Measurements from ENCODE around the gene ERCC6L.
"Not testable (repeated sequence)": the region's sequence is repeated elsewhere in the genome, so short reads cannot be mapped to it uniquely, and the experiment has no call there.

ERCC6L gene

DNA sequence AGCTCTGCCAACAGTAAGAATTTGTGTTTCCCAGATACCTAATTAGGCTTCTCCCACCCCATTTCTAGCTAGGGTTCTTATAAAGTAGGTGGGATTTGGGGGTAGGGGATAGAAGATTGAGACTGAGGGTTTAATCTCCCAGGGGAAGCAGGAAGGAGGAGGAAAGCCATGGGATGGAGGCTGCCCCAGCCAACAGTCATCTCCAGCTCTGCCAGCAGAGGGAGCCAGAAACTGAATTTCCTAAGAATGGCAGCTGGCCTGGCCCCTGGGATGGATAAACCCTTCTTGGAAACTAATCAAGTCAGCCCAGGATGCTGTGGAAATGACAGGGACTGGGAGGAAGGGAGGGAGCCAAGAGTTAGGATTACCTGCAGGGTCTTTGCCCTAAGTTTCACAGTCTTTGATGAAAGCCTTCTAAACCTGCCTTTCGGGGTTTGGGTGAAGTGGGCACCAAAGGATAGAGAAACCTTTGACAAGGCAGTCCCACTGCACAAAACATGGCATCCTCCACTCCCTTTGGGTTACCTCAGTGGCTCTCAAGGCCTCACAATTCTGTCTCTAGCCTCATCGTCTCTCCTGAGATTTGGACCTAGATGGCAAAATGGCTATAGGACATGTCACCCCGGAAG, 6.7 kb upstream of the ERCC6L start:
- peak; percentile 80 for DNase-seq

GRCh38 chrX:72243472-72243871, 4.6 kb upstream of the ERCC6L start:
- no peak for DNase-seq

GRCh38 chrX:72240976-72241375, 2.1 kb upstream of the ERCC6L start:
- DNase-seq = peak; percentile 14

GRCh38 chrX:72238183-72238582, 644 bp downstream of the ERCC6L start:
- no peak for DNase-seq

DNA sequence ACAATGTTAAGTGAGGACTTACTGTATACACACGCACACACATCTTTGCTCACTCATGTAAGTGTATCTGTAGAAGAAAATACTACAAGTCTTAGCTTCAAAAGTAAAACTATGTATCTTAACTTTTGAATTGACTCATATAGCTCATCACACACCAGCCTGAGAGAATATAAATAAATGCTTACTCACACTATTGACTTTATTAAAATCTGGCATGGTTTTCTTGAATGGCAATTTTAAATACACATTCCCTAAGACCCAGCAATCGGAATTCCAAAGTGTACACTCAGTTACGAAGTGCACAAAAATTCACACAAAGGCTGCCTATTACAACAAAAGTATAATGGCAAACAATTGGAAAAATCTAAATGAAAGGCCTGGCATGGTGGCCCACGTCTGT, 2.0 kb downstream of the ERCC6L start:
- no peak for DNase-seq

- peak; percentile 9 for DNase-seq
Observed at GRCh38 chrX:72230290-72230689, 8.5 kb downstream of the ERCC6L start.

DNA sequence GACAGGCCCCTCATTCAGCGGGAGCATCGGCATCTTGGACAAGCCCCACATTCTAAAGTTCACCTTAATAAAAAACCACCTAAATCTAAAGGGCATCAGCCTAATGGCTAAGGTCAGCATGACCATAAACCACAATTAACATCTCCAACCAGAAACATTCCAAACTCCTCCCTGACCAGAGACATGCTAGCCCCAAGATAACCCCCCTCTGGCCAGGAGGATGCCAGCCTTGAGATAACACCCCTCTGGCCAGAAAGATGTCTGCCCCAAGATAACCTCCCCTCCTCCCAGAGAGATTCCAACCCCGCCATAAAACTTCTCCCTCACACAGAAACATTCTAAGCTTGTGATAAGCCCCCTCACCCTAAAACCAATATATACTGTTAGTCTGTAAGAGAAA, 18.5 kb downstream of the ERCC6L start:
- DNase-seq = not testable (repeated sequence)

DNA sequence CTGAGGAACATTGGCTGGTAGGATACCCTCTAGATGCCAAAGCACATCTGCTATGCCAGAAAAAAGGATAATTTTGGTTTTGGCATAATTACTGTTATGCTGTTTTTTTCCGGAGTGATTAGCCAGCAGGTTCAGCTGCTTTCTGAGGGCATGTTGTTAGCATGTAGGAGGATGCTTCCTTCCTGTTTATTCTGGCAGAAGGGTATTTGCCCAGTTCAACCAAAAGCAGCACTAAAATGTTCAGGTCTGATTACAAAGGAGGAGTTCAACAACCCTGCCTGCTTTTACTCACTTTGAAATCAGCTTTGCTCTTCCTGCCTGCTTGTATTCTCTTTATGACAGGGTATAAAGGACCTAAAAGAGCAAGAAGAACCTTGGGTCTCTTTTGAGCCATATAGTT, 21.9 kb downstream of the ERCC6L start:
- DNase-seq = no peak

- DNase-seq = no peak
Observed at GRCh38 chrX:72208126-72208800, 30.6 kb downstream of the ERCC6L start.

GRCh38 chrX:72207366-72207765, 31.5 kb downstream of the ERCC6L start:
- DNase-seq = no peak

DNA sequence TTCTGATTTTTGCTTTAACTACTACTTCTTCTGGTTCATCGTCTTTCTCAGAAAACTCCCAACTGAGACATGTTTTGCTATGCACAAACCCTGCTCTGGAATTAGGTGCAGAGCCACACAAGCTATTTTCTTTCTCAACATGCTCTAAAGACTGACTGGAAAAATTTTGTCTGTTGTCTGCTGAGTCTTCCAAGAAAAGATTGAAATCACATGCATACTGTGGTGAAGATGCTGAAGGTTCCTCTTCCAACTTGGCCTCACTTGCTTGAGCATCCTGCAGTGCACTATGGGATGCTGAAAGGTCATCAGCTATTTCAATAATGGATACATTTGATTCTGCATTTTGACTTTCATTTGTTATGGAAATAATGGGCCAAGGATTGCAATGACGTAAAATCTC, 33.1 kb downstream of the ERCC6L start:
- no peak for DNase-seq

DNA sequence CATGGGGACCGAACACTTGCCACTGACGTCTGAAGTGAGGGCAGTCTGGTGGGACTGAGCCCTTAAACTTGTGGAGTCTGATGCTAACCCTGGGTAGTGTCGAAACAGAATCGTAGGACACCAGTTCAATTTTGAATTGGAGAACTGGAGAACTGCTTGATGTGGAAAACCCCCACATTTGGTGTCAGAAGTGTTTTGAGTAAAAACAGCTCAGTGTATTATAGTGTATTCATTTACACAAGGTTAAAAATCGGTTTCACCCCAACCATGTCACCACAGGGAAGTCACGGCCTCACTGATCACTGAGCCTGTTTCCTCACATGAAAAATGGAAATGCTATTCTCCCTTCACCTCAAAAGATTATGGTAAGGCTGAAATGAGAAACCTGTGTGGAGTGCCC, 35.4 kb downstream of the ERCC6L start:
- no peak for DNase-seq

DNA sequence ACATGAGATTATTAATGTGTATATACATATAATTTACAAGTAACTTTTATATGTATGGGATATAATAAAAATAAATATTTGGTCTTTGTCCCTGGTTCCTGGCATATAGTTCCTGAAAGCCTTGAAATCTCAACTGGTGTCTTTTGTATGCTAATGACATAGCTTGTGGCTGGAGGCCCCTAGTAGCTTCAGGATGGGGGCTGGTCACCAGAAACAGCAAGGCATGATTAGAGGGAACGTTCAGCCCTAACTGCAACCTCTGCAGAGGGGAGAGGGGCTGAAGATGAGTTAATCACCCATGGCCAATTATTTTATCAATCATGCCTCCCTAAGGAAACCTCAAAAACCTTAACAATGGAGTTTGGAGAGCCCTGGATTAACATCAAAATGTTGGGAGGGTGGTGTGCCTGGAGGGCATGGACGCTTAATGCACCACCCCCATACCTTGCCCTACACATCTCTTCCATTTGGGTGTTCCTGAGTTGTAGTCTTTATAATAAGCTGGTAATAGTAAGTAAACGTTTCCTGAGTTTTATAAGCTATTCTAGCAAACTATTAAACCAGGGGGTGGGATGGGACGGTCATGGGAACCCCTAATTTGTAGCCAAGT, 35.9 kb downstream of the ERCC6L start:
- DNase-seq = no peak

DNA sequence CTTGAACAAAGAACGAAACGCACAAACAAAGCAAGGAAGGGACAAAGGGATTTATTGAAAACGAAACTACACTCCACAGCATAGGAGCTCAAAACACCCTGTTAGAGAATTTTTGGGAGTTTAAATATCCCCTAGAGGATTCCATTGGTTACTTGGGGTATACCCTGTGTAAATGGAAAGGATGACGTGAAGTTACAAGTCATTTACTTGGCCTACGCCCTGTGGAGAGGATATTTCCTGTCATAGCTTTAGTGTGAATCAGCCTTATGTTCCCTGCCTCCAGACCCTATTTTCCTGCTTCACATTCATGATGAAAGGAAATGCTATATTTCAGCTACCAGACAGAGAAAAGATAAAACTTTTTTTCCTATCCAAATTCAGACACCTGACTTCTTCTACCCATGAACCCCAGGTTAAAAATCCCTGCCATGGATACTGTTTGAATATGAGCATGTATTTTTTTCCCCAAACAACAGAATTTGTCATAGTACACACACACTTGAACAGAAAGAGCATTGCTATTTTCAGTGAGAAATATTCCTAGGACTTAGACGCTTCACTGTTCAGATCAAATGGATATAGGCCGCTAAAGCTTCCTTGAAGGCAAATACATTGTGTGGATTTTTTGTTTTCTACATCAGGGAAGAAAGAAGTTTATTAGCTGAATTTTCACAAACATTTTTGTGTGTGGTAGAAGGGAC, 36.8 kb downstream of the ERCC6L start:
- no peak for DNase-seq

GRCh38 chrX:72182924-72183323, 55.9 kb downstream of the ERCC6L start:
- DNase-seq = no peak

GRCh38 chrX:72181178-72182125, 57.4 kb downstream of the ERCC6L start, which contains the start of gene PIN4:
Gene PIN4 (plus strand): TSS chrX:72181757. CDS start chrX:72181786, 29 bp downstream.
- DNase-seq = peak; percentile 99

GRCh38 chrX:72180539-72180938, 58.3 kb downstream of the ERCC6L start:
- no peak for DNase-seq

- peak; percentile 40 for DNase-seq
Observed at GRCh38 chrX:72176981-72177380, 61.8 kb downstream of the ERCC6L start.

GRCh38 chrX:72176289-72176688, 62.5 kb downstream of the ERCC6L start:
- not testable (repeated sequence) for DNase-seq

DNA sequence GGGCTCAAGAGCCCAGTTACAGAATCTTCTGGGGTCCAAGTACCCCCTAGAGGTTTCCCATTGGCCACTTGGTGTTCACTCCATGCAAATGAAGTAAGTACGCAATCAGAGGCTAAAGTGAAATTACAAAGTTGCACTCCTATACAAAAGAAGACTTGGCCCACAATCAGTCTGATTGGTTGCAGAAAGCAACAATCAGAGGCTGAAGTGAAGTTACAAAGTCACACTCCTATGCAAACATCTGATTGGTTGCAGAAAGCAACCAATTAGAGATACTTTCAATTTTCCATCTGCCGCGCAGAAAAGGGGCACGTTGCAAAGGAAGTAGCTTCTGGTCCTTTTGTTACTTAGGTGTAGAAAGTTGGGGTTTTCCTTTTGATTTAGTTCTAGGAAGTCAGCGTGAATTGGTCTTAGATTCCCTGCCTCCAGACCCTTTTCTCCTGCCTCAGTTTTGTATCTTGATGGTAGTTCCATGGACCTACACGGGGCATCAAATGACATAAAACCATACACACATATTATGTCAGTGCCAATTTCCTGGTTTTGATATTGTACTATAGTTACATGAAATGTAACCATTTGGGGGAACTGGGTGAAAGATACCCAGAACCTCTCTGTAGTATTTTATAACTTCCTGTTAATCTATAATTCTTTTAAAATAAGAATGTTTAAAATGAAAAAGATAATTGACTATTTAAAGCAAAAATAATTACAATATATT, 69.7 kb downstream of the ERCC6L start:
- no peak for DNase-seq

GRCh38 chrX:72165551-72165950, 73.3 kb downstream of the ERCC6L start:
- DNase-seq = no peak

DNA sequence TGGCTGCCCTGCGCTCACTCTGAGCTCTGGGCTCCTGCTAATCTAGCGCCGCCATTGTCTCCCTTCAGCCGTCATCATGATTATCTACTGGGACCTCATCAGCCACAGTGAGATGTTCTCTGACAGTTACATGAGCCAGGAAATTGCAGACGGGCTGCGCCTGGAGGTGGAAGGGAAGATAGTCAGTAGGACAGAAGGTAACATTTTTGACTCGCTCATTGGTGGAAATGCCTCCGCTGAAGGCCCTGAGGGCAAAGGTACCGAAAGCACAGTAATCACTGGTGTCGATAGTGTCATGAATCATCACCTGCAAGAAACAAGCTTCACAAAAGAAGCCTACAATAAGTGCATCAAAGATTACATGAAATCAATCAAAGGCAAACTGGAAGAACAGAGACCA, 79.1 kb downstream of the ERCC6L start:
- DNase-seq = no peak
